Activated CD4-positive, CD25-positive, alpha-beta regulatory T cell treated with anti-CD3 and anti-CD28 coated beads, Interleukin-2, amount 50 U/mL, for 72 hours (primary cell): ENCODE data around the gene OLFML2A.

Experiments used
- DNase-seq: peaks from one replicate; pipeline ENCODE4 v3.0.0; 2021

The OLFML2A gene

DNA sequence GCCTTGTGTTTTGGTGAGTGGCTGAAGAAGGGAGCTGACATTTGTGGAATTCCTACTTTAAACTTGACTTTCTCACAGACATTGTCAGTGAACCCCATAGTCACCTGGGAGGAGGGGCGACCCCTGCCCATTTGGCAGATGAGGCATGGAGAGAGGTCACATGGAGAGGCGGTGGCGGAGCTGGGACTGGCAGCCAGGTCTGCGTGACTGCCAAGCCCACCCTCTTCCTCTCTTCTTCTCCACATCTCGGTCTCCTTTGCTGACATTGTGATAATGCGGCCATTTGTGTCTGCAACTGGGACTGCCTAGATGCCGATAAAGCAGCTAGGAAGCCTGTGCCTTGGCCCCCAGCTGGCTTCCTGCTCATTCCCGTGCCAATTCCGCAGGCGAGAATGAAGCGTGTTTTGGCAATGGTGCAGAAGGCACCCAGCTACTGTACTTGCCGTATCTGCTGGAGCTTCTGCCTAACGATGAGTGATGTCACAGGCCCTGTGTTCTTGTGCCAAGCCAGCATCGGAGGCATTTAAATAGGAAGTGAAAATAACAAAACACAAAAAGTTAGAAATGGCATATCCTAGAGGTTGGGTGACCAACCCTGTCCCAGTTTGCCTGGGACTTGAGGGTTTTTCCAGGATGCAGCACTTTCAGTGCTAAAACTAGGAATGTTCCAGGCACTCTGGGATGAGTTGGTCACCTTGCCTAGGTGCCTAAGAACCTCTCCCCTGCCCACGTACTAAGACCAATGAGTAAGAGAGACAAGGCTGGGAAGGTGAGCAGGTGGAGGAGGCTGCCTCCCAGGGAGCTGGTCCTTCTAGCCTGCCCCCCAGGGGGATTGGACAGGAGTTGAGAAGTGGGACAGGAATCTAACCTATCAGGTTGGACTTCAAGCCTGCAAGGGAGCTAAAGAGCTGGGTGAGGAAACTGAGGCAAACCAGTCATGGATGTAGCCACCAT, 23.6 kb downstream of the OLFML2A start:
- DNase-seq, result no peak

DNA sequence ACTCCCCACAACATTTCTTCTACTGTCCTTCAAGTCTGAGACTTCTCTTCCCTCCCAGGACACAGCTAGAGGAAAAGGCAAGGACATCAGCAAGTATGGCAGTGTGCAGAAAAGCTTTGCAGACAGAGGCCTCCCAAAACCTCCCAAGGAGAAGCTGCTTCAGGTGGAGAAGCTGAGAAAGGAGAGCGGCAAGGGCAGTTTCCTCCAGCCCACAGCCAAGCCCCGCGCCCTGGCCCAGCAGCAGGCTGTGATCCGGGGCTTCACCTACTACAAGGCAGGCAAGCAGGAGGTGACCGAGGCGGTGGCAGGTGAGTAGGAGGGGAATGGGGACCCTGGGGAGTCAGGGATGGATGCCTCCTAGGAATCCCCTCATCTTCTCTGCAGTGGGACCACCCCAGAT, 24.4 kb downstream of the OLFML2A start:
- no peak for DNase-seq

DNA sequence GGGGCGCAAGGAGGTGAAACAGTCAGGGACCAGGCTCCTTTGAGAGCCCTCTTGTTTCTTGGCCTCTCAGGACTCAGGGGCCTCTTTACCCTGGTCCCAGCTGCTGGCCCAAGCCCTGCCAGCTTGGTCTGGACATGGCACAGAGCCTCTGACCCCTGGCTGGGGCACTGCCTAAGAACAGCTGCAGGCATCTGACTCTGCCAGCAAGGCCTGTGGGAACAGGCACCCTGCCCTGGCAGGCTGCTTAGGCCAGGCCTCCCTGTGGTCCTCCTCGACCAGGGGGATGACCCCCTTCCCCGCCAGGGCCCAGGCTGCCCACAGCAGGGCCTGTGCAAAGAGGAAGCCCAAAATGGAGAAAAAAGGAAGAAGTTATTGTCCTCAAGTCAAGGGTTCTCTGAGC, 25.5 kb downstream of the OLFML2A start:
- DNase-seq, result no peak

DNA sequence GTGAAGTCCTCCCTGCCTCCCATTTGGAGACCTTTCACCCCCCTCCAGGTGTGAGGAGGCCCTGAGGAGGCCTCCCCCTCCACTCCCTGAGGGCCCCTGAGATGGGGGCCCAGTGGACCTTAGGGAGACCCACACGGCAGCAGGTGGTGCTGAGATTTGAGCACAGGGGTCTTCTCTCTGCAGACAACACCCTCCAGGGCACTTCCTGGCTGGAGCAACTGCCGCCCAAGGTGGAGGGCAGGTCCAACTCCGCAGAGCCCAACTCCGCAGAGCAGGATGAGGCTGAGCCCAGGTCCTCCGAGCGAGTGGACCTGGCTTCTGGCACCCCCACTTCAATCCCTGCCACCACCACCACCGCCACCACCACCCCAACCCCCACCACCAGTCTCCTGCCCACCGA, 27.0 kb downstream of the OLFML2A start:
- no peak for DNase-seq

DNA sequence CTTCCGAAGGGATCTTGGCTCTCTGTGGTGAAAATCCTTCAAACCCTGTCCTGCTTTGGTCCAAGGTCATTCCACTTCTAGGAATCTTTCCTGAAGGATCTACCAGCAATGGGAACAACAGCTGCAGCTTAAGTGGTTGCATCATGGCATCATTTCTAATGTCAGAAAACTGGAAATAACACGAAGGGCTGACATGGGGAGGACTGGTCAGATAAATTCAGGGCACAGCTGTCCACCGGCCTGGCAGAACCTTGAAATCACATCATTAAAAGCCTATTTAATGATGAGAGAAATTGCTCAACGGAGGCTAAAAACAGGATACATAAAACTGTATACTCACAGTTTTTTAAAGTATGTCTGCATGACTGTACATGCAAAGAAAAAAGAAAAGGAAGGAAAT, 28.3 kb downstream of the OLFML2A start:
- no peak for DNase-seq

DNA sequence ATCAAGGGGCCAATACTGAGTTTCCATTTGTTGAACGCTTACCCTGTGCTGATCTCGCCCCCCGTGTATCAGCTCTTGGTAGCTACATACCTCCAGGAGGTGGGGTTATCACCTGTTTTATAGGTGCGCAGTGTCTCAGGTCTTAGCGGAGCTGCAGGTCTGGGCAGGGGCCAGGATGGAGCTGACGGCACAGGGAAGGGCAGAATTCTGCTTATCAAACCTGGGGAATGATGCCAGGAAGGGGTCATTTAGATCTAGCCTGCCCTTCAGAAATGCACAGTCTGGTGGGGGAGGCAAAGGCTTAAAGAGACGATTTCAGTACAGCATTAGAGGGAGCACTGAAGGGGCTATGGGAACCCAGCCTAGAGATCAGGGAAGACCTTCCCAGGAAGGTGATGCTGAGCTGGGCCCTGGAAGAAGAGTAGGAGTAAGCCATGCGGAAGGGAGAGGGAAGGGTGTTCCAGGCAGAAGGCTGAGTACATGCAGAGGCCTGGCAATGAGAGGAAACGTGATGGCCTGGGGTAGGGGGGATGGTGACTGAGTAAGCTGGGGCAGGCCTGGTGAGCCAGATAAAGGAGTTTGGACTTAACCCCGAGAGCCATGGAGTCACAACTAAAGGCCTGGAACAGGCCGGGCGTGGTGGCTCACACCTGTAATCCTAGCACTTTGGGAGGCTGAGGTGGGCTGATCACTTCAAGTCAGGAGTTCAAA, 31.5 kb downstream of the OLFML2A start:
- no peak for DNase-seq

DNA sequence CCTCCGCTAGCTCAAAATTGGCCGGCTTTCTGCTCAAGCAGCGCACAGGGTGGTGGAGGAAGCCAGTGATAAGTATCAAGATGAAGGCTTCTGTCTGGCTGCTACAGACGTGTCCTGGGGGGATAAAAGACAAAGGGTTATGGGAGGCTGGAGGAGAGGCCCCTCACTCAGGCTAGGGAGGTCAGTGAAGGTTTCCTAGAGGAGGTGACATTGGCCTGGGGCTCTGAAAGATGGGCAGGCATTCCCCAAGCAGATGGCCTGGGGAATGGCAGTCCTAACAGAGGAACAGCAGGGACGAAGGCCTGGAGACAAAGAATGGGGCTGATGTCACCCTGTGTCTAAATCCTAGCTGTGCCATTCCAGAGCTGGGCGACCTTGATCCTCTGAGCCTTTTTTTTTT, 32.3 kb downstream of the OLFML2A start:
- no peak for DNase-seq

DNA sequence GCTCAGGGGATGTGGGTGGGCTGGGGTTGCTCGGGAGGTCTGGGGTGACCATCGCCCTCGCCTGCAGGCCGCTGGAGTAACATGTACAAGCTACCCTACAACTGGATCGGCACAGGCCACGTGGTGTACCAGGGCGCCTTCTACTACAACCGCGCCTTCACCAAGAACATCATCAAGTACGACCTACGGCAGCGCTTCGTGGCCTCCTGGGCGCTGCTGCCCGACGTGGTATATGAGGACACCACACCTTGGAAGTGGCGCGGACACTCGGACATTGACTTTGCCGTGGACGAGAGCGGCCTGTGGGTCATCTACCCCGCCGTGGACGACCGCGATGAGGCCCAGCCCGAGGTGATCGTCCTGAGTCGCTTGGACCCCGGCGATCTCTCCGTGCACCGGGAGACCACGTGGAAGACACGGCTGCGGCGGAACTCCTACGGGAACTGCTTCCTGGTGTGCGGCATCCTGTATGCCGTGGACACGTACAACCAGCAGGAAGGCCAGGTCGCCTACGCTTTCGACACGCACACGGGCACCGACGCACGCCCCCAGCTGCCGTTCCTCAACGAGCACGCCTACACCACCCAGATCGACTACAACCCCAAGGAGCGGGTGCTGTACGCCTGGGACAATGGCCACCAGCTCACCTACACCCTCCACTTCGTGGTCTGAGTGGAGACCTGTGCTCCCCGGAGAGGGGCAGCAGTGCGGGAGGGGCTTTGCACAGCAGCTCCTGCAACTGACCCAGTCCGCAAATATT, 33.0 kb downstream of the OLFML2A start:
- no peak for DNase-seq

DNA sequence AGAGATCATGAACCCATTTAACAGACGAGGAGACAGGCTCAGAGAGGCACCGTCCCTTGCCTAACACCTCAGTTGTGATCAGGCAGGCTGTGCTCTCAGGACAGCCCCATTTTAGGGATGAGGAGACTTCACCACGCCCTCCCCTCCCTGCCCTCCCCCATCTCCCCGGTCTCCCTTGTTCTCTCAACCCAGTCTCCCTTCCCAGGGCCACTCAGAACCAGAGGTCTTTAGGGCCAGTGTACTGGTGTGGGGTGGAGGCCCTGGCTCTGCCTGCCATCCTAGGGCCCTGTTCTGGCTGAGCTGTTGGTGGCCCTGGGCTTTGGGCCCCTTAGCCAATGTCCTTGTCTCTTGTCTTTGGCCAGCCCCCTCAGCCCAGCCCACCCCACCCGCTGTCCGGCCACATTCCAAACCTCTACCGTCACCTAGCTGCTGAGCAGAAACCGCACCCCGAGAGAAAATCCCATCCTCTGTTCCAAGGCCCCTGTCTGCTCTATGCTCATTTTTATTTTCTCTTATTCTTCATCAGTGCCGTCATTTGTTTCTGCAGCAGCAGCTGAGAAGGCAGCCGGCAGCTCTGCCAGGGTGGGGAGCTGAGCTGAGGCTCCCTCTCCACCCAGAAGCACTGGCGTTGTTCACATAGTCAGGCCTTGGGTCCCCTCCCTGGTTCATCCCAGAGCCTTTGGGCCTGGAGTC, 33.9 kb downstream of the OLFML2A start:
- no peak for DNase-seq

DNA sequence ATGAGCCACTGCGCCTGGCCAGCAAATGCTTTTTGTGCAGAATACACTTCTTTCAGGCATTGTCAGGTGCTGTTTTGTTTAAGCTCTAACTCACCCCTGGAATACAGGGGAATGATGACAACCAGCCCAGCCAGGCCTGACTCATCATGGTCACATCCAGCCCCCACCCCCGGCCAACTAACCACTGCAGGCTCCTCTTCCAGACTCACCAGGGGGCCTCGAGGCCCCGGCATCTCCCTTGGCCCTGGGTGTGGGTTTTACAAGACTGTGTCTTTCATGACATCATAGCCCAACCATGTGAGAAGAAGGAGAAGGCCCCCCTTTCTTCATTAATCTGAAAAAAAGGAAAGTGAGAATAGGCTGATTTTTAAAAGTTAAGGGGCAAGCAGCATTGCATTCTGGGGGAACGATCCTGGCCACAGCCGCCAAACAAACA, 35.5 kb downstream of the OLFML2A start:
- DNase-seq, result no peak

DNA sequence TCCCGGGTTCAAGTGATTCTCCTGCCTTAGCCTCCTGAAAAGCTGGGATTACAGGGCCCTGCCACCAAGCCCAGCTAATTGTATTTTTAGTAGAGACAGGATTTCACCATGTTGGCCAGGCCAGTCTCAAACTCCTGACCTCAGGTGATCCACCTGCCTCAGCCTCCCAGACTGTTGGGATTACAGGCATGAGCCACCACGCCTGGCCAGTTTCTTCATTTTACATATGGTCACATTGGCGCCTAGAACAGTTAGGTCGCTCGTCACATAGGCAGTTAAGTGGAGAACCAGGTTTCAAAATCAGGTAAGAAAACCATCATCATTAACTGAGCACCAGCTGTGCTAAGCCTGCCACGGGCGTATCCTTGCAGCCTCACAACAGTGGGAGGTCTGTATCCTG, 36.1 kb downstream of the OLFML2A start:
- no peak for DNase-seq

DNA sequence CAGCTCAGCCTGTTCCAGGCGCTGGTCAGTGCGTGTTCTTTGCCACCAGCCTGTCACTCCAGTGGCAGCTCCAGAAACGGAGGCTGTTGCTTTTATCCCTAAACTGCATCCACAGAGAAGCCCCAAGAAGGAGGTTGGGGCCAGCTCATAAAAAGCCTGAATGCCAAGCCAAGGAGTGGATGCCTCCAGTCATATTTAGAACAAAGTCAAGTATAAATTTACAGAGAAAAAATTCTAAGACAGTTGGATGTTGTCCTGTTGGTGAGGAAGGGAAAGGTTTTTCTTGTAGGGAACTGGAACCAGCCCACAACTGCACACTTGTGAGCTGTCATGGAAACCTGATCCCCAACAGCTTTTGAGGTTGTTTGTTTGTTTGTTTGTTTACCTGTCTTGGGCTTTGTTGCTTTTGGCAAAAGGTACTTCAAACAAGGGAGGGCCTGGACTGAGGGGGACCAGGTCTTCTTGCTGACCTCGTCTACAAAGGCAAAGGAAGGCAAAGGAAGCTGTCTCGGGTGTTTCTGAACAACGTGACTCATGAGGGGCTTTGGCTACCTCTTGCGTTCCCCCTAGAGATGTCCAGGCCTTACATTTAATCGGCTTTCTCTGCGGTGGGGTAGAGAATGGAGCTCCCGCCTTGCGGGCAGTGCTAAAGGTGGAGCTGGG, 36.7 kb downstream of the OLFML2A start:
- no peak for DNase-seq

DNA sequence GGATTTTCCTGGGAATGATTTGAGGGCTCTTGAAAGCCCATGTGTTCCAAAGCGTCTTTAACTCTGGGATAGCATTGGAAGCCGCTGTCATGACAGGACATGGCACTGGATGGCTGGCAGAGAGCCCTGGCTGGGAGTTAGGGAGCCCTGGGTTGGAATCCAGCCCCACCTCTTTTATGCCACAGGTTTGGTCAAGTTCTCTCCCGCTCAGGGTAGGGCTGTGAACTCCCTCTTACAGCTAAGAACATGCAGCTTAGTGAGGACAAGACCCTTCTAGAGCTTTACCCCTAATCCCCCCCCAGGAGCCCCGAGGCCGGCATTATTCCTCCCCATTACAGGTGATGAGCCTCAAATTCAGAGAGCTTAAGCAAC, 37.2 kb downstream of the OLFML2A start:
- no peak for DNase-seq

DNA sequence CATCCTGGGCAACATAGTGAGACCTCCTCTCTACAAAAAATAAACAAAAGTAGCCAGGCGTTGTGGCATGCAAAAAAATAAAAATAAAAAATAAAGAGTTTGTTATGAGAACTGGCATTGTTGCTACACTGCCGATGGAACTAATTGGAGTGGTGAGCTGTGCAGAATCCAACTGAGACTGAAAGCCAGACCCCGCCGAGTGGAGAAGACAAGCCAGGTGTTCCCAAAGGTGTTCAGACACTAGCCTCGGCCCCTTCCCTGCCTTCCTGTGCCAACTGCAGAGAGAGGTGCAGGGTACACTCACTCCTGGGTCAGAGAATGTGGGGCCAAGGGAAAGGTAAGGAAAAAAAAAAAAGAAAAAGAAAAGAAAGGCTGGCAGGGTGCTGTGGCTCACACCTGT, 38.7 kb downstream of the OLFML2A start:
- no peak for DNase-seq

DNA sequence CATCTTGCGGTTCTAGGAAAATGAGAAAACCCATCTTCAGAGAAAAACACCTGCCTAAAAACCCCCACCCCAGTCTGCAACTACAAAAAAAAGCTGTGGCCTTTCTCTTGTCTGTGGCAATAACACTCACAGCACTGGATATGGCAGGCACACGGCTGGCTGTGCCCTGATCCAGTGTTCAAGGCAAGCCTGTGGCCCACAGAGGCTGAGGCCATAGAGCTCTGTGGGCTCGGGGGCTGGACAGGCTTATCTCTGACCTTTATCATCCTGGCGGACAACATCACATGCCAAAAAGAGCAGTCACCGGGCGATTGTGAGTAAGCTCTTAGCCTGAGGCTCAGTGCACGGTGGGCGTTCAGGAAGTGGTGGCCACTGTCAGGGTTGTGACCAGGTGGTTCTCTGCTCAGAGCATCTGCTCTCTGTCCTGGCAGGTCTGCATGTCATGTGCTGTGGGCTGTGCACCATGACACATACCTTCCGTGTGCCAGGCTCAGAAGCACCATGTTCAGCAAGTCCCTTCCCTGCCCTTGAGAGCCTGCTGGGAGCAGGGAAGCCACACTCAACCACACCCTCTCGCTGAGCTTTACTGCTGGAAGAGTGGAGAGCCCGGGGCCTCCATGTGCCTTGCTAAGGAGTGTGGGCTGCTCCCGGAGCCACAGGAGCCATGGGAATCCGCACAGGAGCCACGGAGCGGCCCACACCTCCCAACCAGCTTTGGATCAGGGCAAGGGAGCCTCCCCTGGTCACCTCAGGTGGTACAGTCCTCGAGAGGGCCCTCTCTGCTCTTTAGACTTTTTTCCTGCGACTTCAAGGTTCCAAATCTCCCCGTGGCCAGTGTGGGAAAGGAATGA, 41.7 kb downstream of the OLFML2A start:
- DNase-seq, result peak; percentile 44

DNA sequence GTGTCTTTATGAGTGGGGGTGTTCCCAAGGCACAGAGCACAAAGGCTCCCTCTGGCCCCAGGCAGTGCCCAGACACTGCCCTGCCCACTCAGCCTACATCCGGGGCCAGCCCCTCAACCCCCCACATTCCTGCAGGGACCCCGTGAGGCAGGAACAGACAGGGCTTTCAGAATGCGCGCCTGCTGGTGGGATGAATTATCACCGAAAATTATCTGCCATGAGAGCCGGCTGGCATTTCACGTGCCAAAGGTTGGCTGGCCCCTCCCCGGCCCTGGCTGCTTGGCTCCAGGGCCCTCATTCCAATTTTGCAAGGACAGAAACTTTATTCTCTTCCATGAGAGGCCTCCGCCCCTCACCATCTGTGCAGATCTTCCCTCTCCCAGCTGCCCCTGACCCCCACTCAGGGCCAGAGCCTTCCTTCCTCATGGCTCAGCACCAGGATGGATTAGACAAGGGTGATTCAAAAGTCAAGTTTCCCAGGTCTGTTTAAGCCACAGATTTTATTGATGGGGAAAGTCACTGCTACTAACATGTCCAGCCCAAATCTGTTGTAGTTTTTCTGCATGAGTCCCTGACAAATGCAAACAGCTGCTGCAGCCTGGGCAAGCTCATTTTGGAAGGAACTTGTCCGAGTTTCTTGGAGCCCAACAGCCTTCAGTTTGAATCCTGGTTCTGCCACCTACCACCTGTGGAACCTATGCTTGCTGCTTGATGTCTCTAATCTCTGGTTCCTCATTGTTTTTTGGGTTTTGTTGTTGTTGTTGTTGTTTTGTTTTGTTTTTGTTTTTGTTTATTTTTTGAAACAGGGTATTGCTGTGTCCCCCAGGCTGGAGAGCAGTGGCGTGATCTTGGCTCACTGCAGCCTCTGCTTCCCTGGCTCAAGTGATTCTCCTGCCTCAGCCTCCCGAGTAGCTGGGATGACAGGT, 44.0 kb downstream of the OLFML2A start:
- DNase-seq, result no peak

DNA sequence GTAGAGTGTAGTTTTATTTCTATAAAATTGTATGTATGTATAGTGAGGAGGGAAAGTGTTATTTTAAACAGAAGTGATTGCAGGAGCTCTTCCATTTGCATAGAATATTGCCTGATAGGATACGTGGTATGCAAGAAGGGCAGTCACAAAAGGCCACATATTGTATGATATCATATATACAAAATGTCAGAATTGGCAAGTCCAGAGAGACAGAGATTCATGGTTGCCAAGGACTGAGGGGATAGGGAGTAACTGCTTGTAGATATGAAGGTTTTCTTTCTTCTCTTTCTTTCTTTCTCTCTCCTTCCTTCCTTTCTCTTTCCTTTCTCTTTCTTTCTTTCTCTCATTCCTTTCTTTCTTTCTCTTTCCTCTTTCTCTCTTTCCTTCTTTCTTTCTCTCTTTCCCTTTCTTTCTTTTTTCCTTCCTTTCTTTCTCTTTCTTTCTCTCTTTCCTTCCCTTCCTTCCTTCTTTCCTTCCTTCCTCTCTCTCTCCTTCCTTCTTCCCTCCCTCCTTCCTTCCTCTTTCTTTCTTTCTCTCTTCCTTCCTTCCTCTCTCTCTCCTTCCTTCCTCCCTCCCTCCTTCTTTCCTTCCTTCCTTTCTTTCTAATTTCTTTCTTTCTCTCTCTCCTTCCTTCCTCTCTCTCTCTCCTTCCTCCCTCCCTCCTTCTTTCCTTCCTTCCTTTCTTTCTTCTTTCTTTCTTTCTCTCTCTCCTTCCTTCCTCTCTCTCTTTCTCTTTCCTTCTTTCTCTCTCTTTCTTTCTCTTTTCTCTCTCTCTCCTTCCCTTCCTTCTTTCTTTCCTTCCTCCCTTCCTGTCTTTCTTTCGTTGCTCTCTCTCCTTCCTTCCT, 51.8 kb downstream of the OLFML2A start:
- DNase-seq, result no peak

DNA sequence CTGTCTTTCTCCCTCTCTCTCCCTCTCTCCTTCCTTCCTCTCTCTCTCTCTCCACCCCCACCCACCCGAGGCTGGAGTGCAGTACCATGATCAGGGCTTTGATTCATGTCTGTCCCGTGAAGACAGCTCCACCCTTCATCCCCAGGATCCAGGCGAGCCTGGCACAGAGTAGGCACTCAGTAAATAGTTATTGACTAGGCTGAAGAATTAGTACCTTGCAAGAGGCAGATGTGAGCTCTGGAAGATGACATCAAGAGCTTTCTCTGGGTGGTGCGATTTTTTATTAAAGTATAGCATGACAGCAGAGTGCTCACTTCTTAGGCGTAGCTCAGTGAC, 52.4 kb downstream of the OLFML2A start:
- no peak for DNase-seq

DNA sequence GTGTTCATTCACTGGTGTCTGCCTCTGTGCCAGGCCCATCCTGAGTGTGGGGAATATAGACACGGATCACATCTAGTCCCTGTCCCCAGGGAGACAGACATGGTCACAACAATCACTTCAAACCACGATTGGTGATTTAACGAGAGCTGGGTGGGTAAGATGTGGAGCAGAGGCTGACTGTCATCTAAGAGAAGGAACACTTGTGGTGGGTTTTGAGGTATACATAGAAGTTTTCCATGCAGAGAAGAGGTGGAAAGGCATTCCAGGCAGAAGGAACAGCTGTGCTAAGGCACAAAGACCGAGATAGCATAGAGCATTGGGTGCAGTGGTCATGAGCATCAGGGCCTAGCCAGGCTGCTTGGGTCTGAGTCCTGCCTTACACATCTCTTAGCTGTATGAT, 53.7 kb downstream of the OLFML2A start:
- no peak for DNase-seq
